Kidney epithelial cell (primary cell): ENCODE data around the gene CD300E. TPM values are rescaled to one million over a fixed set of nuclear protein-coding genes. Genes with fewer than 3 reads are reported as not detected.

Source experiments
- DNase-seq: peaks from one replicate; pipeline ENCODE4 v3.0.0-alpha.2; 2010; ENCODE audit warnings: low read depth
- H3K27me3 ChIP-seq: 2 replicates; pipeline ENCODE4 v1.6.0; 2011; ENCODE audit warnings: low read length; ENCODE audit not compliant: control insufficient read depth, insufficient read depth
- H3K36me3 ChIP-seq: 2 replicates; pipeline ENCODE4 v1.5.1; 2011; ENCODE audit warnings: low read length; ENCODE audit not compliant: control insufficient read depth, insufficient read depth
- H3K4me3 ChIP-seq: 2 replicates; pipeline ENCODE4 v1.5.1; 2011; ENCODE audit warnings: low read depth, mild to moderate bottlenecking, control low read depth, low read length
- total RNA-seq: library from RNA; depleted of rRNA; stranded (reverse); fragments of >200 nt; gene quantifications from 2 replicates; pipeline ENCODE4 v1.2.3, GENCODE V29; 2015
- TF ChIP-seq, protein P1 (sequence below): IDR thresholded peaks from 2 replicates; pipeline ENCODE4 v1.5.1; 2011; ENCODE audit warnings: mild to moderate bottlenecking, moderate library complexity, low read length, control low read depth, inconsistent platforms; ENCODE audit not compliant: insufficient read depth, poor library complexity, severe bottlenecking

The CD300E gene
- total RNA-seq, 1 donor from 2014 or later, result not detected

DNA sequence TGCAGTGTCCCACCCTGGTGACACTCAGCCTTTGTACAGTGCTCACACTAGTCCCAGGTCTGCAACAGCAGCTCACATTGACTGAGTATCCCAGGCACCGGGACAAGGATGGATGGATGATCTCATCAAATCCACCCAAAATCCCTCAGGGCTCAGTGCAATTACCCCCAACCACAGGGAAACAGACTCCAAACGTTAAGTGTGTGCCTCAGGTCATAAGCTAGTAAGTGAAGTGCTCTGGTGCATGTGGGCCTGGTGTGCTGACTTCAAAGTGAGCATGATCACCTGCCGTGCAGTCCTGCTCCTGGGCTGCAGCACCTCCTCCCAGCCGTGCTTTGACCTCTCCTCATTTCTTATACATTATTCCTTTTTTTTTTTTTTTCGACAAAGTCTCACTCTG is 31.2 kb upstream of the CD300E start:
- Histone ChIP-seq H3K36me3 (no peaks in the 10 kb centered on the region), H3K4me3 (no peak overlapping the region), H3K27me3 (peaks cover 2% of the 10 kb centered on the region)
- TF ChIP-seq, protein P1, sequence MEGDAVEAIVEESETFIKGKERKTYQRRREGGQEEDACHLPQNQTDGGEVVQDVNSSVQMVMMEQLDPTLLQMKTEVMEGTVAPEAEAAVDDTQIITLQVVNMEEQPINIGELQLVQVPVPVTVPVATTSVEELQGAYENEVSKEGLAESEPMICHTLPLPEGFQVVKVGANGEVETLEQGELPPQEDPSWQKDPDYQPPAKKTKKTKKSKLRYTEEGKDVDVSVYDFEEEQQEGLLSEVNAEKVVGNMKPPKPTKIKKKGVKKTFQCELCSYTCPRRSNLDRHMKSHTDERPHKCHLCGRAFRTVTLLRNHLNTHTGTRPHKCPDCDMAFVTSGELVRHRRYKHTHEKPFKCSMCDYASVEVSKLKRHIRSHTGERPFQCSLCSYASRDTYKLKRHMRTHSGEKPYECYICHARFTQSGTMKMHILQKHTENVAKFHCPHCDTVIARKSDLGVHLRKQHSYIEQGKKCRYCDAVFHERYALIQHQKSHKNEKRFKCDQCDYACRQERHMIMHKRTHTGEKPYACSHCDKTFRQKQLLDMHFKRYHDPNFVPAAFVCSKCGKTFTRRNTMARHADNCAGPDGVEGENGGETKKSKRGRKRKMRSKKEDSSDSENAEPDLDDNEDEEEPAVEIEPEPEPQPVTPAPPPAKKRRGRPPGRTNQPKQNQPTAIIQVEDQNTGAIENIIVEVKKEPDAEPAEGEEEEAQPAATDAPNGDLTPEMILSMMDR, result no peak
- DNase-seq, result no peak

DNA sequence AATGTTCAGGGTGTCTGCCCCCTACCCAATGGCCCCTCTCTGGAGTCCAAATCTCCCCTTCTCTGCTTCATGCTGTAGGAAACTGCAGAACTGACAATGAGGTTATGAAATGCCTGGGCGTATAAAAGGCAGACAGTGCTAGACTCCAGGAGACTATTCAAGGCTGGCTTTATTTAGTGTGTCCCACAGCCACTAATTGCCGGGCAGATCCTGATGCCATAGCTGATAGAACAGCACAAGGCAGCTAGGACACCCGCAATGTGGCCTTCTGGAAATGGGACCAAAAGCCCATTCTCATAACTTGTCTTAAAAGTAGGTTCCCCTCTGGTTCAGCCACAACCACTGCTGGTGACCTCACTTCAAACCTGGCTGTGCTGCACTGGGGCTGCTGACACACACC is 28.5 kb upstream of the CD300E start:
- peaks cover 1% of the 10 kb centered on the region for H3K27me3 ChIP-seq
- TF ChIP-seq, protein P1, result no peak
- no peaks in the 10 kb centered on the region for H3K36me3 ChIP-seq
- DNase-seq, result no peak
- no peak overlapping the region for H3K4me3 ChIP-seq

DNA sequence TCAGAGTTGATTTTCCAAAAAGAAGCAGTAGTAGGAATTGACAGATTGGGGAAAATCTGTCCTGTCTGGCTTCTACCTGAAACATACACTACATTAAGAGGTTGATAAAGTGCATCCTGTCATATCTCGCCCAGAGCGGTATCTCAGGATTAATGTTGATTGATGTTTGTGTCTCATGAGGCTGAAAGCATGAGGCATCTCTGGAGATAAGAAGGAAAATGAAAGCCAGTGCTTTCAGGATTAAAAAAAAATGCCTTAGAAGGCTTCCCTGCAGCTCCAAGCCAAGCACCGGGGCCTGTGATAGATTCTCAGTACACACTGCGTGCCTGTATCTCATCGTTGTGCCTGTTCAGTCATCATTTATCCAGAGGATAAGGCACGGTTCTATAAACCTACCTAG is 26.4 kb upstream of the CD300E start:
- TF ChIP-seq, protein P1, result no peak
- Histone ChIP-seq H3K27me3 (no peaks in the 10 kb centered on the region), H3K36me3 (no peaks in the 10 kb centered on the region), H3K4me3 (no peak overlapping the region)
- no peak for DNase-seq

DNA sequence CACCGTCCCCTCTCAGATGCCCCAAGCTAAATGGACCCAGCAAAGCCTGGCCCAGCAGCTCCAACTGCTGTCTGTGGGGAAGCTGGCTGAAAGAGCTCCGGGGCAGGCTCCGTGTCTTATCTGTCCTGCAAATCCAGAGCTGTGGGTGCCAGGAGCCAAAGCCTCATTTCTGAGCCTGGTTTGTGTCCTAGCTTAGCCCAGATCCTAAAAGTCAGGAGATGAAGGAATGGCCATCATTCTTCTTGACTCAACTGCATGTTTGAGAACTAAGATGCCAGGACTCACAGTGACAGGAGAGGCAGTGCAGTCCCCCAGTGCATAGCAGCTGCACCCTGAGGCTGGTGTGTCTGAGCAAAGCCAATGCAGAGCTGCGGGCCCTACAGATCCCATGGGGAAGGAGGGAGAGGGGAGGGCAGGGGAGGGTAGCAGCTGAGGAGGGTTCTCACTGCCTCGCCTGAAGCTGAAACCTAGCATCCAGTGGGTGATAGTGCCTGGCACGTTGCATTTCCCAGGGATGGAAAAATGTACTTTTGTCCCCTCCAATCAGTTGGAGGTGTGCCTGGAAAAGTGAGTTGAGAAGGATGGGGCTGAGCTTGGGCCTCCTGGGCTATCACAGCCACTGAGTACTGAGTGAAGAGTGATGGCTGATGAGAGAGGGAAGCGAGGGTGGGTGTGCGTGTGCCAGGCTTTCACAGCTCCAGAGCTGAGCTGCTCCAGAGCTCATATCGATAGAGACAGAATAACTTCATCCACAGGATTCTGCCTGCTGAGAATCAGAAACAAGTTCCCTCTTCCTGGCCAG is 24.5 kb upstream of the CD300E start:
- TF ChIP-seq, protein P1, result no peak
- no peaks in the 10 kb centered on the region for H3K27me3 ChIP-seq
- no peak overlapping the region for H3K4me3 ChIP-seq

DNA sequence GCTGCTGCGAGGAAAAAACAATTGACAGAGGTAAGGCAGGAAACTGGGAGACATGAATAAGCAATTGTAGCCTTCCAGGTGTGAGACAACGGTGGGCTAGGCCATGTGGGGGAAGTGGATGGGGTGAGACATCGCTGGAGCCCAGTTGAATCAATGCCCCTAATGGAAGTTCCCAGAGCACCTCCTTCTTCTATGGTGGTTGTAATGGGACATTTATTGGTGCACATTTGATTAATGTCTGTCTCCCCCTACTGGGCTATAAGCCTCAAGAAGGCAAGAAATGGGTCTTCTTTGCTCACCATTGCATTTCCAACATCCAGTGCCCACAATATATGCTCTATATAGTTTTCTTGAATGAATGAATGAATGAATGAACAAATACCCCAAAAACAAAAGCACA is 22.7 kb upstream of the CD300E start:
- TF ChIP-seq, protein P1, result peak; percentile 19
- no peak for DNase-seq
- no peaks in the 10 kb centered on the region for H3K27me3 ChIP-seq
- no peak overlapping the region for H3K4me3 ChIP-seq
- H3K36me3 ChIP-seq, result no peaks in the 10 kb centered on the region

More for the DNA sequence above, 24.5 kb upstream of the CD300E start:
- no peak for DNase-seq
- H3K36me3 ChIP-seq, result no peaks in the 10 kb centered on the region

DNA sequence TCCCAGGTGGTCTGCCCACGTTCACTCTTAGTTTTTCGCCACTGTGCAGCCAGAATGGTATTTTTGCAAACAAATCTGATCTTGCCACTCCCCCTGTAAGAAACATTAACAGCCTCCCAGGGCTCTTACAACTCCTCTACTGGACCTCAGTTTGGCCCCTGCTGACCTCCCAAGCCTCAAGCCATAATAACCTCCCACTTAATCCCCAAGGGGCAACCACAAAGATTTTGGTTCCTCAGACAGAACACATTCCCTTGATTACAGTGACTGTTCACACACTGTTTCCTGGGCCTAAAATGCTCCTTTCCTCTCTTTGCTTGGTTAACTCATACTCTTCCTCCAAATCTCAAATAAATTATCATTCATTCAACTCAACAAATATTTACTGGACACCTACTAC is 21.5 kb upstream of the CD300E start:
- H3K4me3 ChIP-seq, result no peak overlapping the region
- no peaks in the 10 kb centered on the region for H3K36me3 ChIP-seq
- H3K27me3 ChIP-seq, result no peaks in the 10 kb centered on the region
- DNase-seq, result no peak
- TF ChIP-seq, protein P1, result no peak
